Activated gamma-delta T cell treated with anti-CD3 and anti-CD28 coated beads, Interleukin-2, amount 50 U/mL, for 16 hours (primary cell): ENCODE data around the gene GPS1.

Experiments
- DNase-seq: peaks from one replicate; pipeline ENCODE4 v3.0.0-alpha.2; 2020; ENCODE audit warnings: low read depth

Gene GPS1

GRCh38 chr17:82103553-82104451 lies 52.1 kb downstream of the GPS1 start:
- no peak for DNase-seq

GRCh38 chr17:82104797-82105416 lies 53.2 kb downstream of the GPS1 start:
- no peak for DNase-seq

- DNase-seq, result no peak
These were observed 53.8 kb downstream of the GPS1 start for GRCh38 chr17:82105417-82105881.

- DNase-seq, result peak; percentile 48
These were observed 54.4 kb downstream of the GPS1 start for GRCh38 chr17:82105882-82106687.

GRCh38 chr17:82106688-82107305 lies 55.1 kb downstream of the GPS1 start:
- DNase-seq, result no peak
